Glutamatergic neuron (in vitro differentiated cells): ENCODE data around the gene TMEM170B. TPM values are rescaled to one million over a fixed set of nuclear protein-coding genes. Genes with fewer than 3 reads are reported as not detected.

Experiments
- DNase-seq: peaks from one replicate; pipeline ENCODE4 v3.0.0; 2022
- H3K27ac Mint-ChIP-seq: one replicate; pipeline ENCODE4 v1.8.0; 2020; ENCODE audit warnings: mild to moderate bottlenecking, mixed read lengths, inconsistent platforms; ENCODE audit not compliant: unreplicated experiment
- H3K27me3 Mint-ChIP-seq: one replicate; pipeline ENCODE4 v1.8.0; 2020; ENCODE audit warnings: mild to moderate bottlenecking, moderate library complexity, mixed read lengths, inconsistent platforms; ENCODE audit not compliant: unreplicated experiment
- H3K36me3 Mint-ChIP-seq: one replicate; pipeline ENCODE4 v1.8.0; 2020; ENCODE audit warnings: mild to moderate bottlenecking, mixed read lengths, inconsistent platforms; ENCODE audit not compliant: unreplicated experiment
- H3K4me1 Mint-ChIP-seq: one replicate; pipeline ENCODE4 v1.8.0; 2020; ENCODE audit warnings: mild to moderate bottlenecking, low read depth, mixed read lengths, inconsistent platforms; ENCODE audit not compliant: unreplicated experiment
- H3K4me3 Mint-ChIP-seq: one replicate; pipeline ENCODE4 v1.8.0; 2020; ENCODE audit warnings: mild to moderate bottlenecking, mixed read lengths, inconsistent platforms; ENCODE audit not compliant: unreplicated experiment
- H3K9me3 Mint-ChIP-seq: one replicate; pipeline ENCODE4 v1.8.0; 2020; ENCODE audit warnings: mild to moderate bottlenecking, moderate library complexity, mixed read lengths, inconsistent platforms; ENCODE audit not compliant: unreplicated experiment
- total RNA-seq: library from RNA; stranded (reverse); fragmentation: NEBNext Ultra II Directional; extraction: Animal tissue kit (Norgen Biotek cat#: 25700); gene quantifications from one replicate; pipeline ENCODE4 v1.2.1, GENCODE V29; 2021; ENCODE audit not compliant: unreplicated experiment
- TF ChIP-seq, protein P1 (sequence below): fragments of 200-600 bp; sonication (generic); IDR thresholded peaks from one replicate; pipeline ENCODE4 v1.5.0; 2021; ENCODE audit not compliant: partially characterized antibody, unreplicated experiment

The TMEM170B gene
- total RNA-seq, 1 donor from 2014 or later: 11.0 TPM

DNA sequence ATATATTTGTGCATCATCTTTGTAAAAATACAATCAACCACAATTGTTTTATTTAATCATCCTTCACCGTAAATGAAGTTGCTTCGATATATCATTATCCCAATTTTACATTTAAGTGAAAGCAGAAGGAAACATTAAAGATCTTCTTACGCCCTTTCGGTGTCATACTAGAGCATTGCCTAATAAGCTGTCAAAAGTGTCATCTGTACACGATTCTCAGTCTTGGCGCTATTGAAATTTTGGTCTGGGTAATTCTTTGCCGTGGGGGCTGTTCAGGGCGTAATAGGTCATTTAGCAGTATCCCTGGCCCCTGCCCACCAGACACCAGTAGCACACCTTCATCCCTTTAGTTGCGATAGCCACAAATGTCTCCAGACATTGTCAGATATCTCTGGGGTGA, 40.4 kb upstream of the TMEM170B start:
- Mint-ChIP-seq H3K4me3 (no peak overlapping the region), H3K36me3 (no peaks in the 10 kb centered on the region), H3K27ac (no peak overlapping the region), H3K4me1 (no peaks in the 10 kb centered on the region), H3K9me3 (peaks cover 2% of the 10 kb centered on the region), H3K27me3 (no peaks in the 10 kb centered on the region)
- TF ChIP-seq, protein P1, sequence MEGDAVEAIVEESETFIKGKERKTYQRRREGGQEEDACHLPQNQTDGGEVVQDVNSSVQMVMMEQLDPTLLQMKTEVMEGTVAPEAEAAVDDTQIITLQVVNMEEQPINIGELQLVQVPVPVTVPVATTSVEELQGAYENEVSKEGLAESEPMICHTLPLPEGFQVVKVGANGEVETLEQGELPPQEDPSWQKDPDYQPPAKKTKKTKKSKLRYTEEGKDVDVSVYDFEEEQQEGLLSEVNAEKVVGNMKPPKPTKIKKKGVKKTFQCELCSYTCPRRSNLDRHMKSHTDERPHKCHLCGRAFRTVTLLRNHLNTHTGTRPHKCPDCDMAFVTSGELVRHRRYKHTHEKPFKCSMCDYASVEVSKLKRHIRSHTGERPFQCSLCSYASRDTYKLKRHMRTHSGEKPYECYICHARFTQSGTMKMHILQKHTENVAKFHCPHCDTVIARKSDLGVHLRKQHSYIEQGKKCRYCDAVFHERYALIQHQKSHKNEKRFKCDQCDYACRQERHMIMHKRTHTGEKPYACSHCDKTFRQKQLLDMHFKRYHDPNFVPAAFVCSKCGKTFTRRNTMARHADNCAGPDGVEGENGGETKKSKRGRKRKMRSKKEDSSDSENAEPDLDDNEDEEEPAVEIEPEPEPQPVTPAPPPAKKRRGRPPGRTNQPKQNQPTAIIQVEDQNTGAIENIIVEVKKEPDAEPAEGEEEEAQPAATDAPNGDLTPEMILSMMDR: no peak
- no peak for DNase-seq

DNA sequence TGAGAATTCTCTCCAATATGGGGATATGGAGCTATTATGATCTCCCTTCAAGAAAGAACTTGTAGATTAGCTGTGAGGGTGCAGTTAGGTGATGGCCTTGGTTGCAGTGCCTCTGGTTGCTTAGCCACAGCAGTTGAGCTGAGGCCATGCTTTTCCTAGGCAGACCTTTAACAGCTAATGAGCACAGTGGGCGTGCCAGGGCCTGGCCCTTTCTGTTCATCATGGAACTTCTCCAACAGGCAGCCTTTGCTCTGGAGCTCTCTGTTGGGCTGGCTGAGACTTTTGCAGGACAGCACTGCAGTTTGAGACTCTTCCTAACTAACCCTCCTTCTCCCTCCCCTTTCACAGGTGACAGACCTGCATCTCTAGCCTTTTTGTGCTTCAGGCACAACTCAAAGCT, 39.7 kb upstream of the TMEM170B start:
- TF ChIP-seq, protein P1: no peak
- H3K9me3 Mint-ChIP-seq: peaks cover 2% of the 10 kb centered on the region
- H3K27me3 Mint-ChIP-seq: no peaks in the 10 kb centered on the region
- no peaks in the 10 kb centered on the region for H3K4me1 Mint-ChIP-seq
- no peaks in the 10 kb centered on the region for H3K36me3 Mint-ChIP-seq
- DNase-seq: no peak
- no peak overlapping the region for H3K27ac Mint-ChIP-seq
- H3K4me3 Mint-ChIP-seq: no peak overlapping the region

DNA sequence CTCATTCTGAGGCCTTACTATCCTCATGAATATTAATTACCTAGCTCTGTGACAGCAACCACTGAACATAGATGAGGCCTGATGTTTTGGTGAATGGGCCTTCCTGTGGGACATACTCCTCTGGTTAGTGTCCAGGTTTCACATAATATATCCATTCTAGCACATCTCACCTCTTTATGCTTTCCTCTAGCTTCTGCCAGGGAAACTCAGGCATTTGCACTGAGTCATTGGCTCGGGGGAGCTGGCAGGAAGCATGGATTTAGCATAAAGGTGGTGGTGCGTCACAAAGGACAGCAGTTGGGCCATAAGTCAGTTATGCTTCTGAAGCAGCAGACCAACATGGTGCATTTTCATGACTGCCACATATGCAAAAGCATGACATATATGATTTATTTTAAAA, 37.5 kb upstream of the TMEM170B start:
- Mint-ChIP-seq H3K4me3 (no peak overlapping the region), H3K9me3 (no peaks in the 10 kb centered on the region), H3K27ac (no peak overlapping the region)

DNA sequence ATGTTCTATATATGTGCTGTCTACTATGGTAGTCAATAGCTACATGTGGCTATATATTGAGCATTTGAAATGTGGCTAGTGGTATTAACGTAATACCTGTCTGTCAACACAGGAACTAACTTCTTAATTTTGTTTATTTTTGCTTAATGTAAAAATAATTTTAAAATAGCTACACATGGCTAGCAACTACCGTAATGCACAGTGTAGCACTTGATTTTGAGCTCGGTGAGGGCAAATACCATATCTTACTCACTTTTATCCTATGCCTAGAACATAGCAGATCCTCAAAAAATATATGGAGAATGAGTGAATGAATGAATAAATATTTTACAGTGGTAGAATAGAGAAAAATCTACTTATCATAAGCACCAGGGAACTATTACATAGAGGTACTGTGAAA, 28.1 kb upstream of the TMEM170B start:
- Mint-ChIP-seq H3K36me3 (no peaks in the 10 kb centered on the region), H3K27ac (no peak overlapping the region)

More for the DNA sequence above, 37.5 kb upstream of the TMEM170B start:
- H3K27me3 Mint-ChIP-seq: no peaks in the 10 kb centered on the region
- no peaks in the 10 kb centered on the region for H3K4me1 Mint-ChIP-seq
- no peak for DNase-seq
- no peaks in the 10 kb centered on the region for H3K36me3 Mint-ChIP-seq
- TF ChIP-seq, protein P1: no peak

DNA sequence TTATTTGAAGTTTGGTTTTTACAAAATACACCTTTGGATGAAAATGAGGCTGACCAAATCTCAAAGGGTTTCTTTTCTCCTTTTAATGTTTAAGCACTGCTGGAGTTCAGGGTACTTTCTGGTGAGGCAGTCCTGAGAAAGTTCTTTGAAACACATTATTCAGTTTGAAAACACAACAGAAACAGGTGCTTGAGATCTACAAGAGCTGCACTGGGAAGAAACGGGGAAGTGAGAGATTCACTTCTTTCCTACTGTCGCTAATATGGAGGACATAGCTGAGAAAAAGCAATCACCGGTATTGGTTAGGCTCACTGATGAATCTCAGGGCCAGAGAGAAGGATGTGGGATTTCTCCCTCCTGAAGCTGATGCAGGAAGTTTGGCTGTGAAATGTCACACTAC, 22.9 kb upstream of the TMEM170B start:
- H3K9me3 Mint-ChIP-seq: no peaks in the 10 kb centered on the region
- no peak overlapping the region for H3K4me3 Mint-ChIP-seq
- no peaks in the 10 kb centered on the region for H3K36me3 Mint-ChIP-seq
- H3K27ac Mint-ChIP-seq: no peak overlapping the region
- no peak for DNase-seq
- TF ChIP-seq, protein P1: no peak
- H3K4me1 Mint-ChIP-seq: no peaks in the 10 kb centered on the region
- no peaks in the 10 kb centered on the region for H3K27me3 Mint-ChIP-seq

More for the DNA sequence above, 28.1 kb upstream of the TMEM170B start:
- Mint-ChIP-seq H3K9me3 (no peaks in the 10 kb centered on the region), H3K4me1 (no peaks in the 10 kb centered on the region), H3K27me3 (no peaks in the 10 kb centered on the region), H3K4me3 (no peak overlapping the region)
- DNase-seq: no peak
- TF ChIP-seq, protein P1: no peak
